Stimulated activated CD4-positive, alpha-beta T cell treated with anti-CD3 and anti-CD28 coated beads, TNF-alpha, amount 100 ng/mL, for 1 hour (primary cell): ENCODE measurements around the gene SLBP.

Experiments used
- DNase-seq, 3 donors: peaks; one replicate each; pipeline ENCODE4 v3.0.0-alpha.2; 2020; ENCODE audit warnings: low read depth in 3 of 3, low spot score in 1 of 3

Gene SLBP

GRCh38 chr4:1712216-1713002 lies at the start of gene SLBP:
Gene SLBP (minus strand): TSS chr4:1712319. CDS start chr4:1712188, 131 bp downstream.
- peak; percentile 94 to 98 (median 97) for DNase-seq

DNA sequence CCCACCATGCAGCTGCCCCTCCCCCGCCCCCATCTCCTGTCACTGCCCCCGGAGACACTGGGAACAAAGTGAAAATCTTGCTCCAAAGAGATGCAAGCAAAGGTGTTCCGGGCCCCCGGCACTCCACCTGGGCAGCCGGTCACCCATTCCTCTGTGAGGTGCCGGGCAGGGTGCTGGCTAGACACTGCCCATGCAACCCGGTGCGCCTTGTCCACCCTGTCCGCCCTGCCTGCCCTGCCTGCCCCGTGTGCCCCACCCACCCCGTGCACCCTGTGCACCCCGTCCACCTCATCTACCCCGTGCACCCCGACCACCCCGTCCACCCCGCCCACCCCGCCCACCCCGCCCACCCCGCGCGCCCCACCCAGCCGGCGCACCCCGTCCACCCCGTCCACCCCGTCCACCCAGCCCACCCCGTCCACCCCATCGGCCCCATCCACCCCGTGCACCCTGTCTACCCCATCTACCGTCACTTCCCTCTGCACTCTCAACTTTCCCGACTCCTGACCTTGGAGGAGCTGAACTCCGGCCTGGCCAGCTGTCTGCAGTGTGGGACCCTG lies 49.1 kb upstream of the SLBP start:
- no peak for DNase-seq

DNA sequence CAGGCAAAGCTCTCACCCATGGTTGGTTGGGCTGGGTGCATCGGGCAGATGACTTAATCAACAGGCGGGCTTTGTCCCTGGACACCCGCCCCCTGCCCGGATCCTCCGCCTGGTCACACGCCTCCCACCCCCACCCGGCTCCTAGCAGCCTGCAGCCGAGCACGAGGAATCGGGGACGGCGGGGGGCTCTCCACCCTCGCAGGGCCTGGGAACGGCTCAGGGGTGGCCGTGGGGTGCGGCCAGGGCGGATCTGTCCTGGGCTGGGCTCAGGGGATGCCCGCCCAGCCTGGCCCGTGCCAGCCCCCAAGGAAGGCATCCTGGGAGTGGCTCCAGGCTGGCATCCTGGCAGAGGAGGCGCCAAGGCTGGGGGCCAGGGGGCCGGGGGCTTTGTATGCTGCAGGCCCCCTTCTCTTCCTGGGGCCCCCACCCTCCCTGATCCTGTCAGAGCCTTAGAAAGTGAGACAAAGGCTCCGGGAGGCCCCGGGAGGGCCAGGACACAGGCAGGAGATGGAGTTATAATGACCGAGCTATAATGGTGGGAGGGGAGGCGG lies 48.5 kb upstream of the SLBP start:
- DNase-seq, result no peak

DNA sequence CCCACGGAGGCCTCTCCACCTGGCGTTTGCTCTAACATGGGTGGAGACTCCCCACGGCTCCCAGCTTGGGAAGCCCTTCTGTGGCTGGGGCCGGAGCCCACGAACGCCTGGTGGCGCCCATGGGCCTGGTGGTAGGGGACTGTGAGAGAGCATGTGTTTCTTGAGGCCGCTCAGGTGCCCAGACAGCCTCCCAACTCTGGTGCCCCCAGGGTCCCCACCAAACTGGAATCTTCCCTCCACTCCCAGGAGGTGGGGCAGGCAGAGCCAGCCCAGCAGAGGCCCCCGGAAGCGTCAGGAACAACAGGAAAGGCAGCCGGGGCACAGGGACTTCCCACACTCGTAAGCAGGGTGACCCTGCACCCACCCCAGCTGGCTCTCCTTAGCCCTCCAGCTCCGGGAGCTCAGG lies 47.7 kb upstream of the SLBP start:
- DNase-seq, result no peak

DNA sequence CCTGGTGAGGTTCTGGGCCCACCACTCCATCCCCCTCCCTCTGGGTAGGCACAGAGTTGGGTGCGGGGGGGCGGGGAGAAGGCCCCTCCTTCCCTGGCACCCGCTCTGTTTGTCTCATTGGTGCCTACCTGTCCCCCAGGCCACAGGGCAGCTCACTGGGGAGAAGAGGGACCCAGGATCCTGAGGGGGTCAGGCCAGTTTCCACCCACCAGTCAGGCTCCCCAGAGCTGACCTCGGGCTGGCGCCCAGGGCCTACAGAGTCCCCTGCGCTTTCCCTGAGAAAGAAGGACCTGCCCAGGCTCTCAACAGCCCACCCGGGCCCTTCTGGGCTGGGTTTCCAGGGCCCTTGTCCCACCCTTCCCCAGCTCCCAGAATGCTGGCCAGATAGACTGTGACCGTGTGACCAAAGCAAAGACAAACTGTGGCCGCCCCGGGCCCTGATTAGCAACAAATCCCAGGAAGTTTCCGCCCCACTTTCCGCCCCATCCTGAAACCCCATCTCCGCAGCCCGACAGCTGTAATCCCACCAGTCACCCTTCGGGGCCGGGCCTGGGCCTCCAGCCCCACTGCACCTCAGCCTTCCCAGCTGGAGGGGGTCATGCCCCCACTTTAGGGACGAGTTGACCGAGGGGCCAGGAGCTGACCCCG lies 47.2 kb upstream of the SLBP start:
- DNase-seq, result no peak

DNA sequence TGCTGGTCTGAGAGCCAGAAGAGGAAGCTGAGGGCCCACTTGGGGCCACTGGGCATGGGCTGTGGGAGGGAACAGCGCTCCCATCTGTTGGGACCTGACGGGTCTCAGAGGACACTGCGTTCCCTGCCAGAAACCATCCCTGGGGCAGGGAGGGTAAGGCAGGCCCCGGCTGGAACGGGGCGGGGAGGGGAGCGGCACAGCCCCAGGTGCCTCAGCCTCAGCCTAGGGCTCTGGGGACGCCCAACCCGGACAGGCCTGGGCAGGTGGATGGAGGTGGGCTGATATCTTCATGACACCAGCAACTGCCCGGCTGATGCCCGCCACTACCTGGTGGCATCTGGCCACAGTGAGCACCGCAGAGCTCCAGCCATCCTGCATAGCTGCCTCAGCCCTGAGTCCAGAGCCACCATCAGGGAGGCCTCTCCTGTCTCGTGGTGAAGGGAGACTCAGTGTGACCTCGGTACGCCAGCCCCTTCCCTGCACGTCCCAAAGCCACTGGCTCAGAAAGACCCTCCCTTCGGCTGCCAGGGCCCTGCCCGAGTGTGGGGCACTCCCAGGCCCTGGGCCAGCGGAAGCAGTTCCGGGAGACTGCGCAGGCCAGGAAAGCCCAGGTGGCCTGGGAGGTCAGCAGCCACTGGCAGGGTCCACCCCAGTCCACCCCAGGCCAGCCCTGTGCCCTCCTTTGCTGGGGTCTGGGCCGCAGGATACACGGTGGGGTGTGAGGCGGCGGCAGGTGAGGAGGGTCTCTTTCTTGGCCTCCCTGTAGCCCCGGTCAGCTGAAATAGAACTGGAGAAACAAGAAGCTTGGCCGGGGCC lies 46.4 kb upstream of the SLBP start:
- DNase-seq, result no peak

DNA sequence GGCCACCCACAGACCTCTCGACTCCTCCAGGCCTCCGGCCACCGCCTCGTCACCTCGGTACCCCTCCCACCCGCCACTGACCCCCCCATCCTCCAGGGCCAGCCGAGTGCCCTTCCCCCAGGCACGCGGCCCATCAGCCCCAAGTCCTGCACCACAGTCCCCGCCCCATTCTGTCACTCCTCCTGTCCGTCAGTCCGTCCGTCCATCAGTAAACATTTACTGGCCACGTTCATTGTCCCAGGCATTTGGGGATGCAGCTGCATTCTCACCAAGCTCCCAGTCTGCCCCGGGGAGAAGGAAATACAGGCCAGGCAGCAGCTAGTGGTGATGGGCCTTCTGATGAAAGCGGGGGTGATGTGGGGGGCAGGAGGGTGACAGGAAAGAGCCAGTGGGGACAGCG lies 45.7 kb upstream of the SLBP start:
- no peak for DNase-seq

GRCh38 chr4:1756893-1757779 lies 45.0 kb upstream of the SLBP start:
- DNase-seq, result no peak

- no peak for DNase-seq
These were observed 44.0 kb upstream of the SLBP start for GRCh38 chr4:1756079-1756478.

DNA sequence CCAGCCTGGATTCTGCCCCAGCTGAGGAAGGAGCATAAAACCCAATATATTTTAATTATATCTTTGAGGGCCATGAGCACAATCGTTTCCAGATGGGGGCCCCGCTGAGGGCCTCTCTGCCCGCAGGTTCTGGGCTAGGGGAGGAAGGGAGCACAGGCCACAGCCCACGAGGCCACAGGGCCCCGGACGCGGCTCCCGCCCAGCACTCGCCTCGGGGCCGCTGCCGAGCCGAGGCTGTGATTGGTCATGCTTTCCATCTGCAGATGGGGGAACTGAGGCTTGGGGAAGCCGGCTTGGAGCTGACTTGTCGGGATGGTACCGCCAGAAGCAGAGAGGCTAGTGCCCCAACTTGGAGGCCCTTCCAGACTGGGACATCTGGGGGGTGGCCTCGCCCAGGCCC lies 43.2 kb upstream of the SLBP start:
- DNase-seq, result no peak

DNA sequence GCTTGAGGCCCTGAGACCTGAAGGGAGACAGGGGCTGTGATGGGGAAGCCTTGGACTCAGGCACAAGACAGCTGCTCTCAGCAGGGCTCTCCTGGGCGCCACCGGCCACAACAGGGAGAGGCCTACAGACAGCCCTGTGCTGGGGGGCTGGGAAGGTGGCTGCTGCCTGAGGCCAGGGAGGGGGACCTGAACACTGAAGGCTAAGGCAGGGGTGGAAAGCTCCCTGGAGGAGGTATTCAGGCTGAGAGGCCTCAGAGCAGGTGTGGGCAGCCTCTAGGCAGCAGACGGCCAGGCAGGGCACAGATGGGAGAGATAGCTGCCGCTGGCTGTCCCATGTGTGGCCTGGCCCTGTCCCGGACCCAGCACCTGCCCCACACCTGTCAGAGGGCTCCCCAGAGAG lies 42.2 kb upstream of the SLBP start:
- DNase-seq, result no peak

DNA sequence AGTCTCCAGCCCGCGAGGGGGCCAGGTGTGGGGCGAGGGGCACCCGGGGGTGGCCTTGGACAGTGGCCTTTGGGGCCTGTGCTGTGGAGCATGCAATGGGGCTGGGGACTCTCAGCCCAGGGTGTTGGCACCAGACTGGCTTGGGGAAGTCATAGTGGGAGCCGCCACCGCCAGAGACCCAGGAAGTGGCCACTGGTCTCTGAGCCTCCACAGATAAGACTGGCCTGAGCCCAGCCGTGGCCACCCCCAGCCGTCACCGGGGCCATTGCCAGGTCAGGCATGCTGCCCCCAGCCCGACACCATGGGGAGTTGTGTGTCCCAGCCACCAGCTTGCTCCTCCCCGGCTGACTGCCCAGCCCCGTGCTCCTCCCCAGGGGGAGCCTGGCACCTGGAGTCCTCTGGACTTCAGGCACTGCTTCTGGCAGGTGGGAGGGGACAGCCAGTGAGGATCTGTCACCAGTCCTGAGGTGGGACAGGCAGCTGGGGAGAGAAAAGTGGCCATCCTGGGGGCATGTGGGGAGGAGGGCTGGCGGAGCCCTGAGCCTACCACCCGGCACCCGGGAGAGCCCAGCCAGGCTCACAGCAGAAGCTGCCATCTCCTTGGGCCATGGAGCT lies 41.7 kb upstream of the SLBP start:
- no peak for DNase-seq

DNA sequence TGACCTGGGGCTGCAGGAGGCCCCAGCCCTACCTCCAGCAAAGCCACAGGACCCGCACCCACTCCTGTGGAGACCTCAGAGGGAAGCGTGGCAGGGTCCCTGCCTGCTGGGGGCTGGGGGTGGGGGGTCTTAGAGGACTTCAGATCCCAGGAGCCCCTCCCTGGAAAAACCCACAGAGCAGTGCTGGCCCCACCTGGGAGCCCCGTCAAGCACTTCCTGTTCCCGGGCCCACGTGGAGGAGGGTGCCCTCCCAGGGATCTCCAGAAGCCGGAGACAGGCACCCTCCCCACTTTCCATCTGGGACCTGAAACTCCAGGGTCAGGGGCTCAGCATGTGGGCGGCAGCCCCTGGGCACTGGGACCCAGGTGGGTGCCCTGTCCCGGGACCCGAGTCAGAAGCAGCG lies 41.2 kb upstream of the SLBP start:
- DNase-seq, result no peak

DNA sequence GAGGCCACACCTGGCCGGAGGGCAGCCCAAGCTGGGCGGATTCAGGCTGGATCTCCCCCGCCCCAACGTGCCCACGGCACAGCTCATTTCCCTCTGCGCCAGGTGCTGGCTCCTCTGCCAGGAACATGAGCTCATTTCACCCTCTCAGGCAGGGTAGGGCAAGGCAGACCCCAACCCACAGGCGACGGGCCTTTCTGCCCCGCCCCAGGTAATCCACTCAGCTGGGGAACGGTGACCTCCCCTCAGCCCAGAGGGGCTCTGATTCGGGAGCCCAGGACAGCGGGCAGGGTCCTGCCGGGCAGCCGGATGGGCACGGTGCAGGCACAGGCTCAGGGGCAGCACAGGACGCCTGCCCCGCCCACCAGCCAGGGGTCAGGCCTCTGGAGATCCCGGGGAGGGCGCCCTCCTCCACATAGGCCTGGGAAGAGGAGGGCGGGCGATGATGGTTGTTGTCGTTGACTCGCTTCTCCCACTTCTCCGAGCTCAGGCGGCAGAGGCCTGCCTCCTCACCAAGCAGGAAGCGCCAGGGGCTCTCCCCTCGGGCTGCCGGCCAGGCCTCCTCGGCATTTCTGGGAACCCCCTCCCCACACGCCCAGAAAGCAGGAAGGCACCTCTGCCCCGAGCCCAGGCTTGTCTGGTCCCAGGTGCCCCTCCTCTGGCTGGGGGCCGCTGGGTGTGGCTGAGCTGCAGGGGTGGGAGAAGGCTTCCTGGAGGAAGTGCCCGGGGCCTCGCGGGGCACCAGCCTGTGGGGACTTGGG lies 40.3 kb upstream of the SLBP start:
- DNase-seq, result peak in 1 of 3 donors; percentile 13

DNA sequence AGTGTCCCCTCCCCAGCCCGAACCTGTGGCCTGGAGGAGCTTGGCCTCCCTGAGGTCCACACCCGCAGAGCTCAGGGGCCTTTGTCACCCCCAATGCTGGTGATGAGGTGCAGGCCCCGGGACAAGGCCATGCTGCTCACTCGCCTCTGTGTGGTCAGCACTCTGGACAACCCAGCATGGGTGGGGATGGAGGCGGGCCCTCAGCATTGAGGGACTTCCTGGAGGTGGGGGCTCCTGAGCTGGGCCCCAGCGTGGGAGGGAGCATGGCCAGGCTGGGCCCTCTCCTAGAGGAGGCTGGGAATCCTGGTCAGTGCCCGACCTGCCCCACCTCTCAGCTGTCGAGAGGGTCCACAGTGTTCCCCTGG lies 39.8 kb upstream of the SLBP start:
- no peak for DNase-seq

DNA sequence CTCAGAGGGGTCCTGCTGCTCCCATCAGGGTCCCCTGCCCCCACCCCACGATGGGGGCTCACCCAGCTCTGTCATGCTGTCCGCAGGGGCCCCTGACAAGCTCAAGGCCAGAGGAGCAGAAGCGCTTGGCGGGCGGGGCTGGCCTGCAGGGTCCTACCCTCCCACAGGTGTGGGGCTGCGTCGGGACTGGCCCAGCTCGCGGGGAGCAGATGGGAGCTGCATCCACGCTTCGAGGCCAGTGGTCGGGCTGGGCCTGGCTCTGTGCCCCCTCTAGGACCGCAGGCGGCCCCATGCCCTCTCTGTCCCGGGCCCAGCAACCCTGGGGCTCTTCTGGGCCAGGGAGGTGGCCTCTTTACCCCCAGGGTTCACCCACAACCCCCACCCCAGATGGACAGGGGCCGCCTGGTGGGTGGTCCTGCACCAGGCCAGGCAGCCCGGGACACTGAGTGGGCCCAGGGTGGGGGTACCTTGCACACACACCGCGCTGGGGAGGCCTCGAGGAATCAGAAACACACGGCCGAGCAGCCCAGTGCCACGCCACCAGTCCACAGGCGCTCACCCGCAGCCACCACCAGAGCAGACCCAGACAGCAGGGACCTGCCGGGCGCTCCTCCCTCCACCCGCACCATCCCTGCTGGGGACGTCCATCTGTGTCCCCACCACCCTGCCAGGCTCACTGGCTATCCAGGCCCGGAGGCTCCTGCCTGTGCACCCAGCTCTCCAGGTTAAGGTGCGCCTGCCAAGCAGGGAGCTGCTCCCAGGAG lies 39.2 kb upstream of the SLBP start:
- DNase-seq, result no peak

- no peak for DNase-seq
These were observed 38.4 kb upstream of the SLBP start for GRCh38 chr4:1750381-1751154.

DNA sequence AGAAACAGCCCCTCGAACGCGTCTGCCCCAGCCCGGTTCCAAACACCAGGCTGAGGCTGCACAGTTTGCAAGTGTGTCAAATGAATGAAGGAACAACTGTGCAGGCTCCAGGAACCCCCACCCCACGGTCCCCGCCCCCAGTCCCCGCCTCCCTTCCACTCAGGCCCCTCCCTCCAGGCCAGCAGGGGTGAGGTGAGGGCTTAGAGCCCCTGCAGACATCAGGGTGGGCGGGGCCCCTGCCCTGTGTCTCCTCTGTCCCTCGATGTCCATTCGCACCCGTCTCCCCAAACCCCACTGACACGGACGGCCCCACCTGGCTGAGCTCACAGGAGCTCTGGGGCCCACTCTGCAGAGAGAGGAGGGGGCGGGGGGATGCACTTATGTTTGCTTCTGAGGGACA lies 37.7 kb upstream of the SLBP start:
- DNase-seq, result no peak
